MM.1S (cell line): Measurements from ENCODE around the gene EIF2D.

Source experiments
- DNase-seq: peaks from one replicate; pipeline ENCODE4 v3.0.0-alpha.2; 2015
- H2AFZ ChIP-seq: fragments of 300-600 bp; sonication (generic); 2 replicates; pipeline ENCODE4 v1.6.0; 2016; ENCODE audit warnings: antibody characterized with exemption, low read length
- H3F3A ChIP-seq: fragments of 300-600 bp; sonication (generic); 2 replicates; pipeline ENCODE4 v1.6.1; 2016; ENCODE audit warnings: mild to moderate bottlenecking, antibody characterized with exemption, low read length, moderate library complexity, mixed read lengths; ENCODE audit not compliant: insufficient read depth
- H3K27ac ChIP-seq: fragments of 300-600 bp; sonication (generic); 2 replicates; pipeline ENCODE4 v1.5.1; 2016; ENCODE audit warnings: mild to moderate bottlenecking, low read length
- H3K27me3 ChIP-seq: fragments of 300-600 bp; sonication (generic); replicated peaks from 2 replicates; pipeline ENCODE4 v1.6.0; 2016; ENCODE audit warnings: low read length; ENCODE audit not compliant: insufficient read depth
- H3K36me3 ChIP-seq: fragments of 300-600 bp; sonication (generic); replicated peaks from 2 replicates; pipeline ENCODE4 v1.6.1; 2016; ENCODE audit warnings: mild to moderate bottlenecking, low read length, mixed read lengths; ENCODE audit not compliant: insufficient read depth
- H3K4me1 ChIP-seq: fragments of 300-600 bp; sonication (generic); 2 replicates; pipeline ENCODE4 v1.6.1; 2016; ENCODE audit warnings: low read length, mixed read lengths
- H3K4me2 ChIP-seq: fragments of 300-600 bp; sonication (generic); 2 replicates; pipeline ENCODE4 v1.6.0; 2016; ENCODE audit warnings: low read depth, low read length
- H3K4me3 ChIP-seq: fragments of 300-600 bp; sonication (generic); 2 replicates; pipeline ENCODE4 v1.5.1; 2016; ENCODE audit warnings: low read length, mixed read lengths
- H3K79me2 ChIP-seq: fragments of 300-600 bp; sonication (generic); 2 replicates; pipeline ENCODE4 v1.6.1; 2016; ENCODE audit warnings: mixed run types, low read length, mixed read lengths
- H3K9ac ChIP-seq: fragments of 300-600 bp; sonication (generic); 2 replicates; pipeline ENCODE4 v1.6.1; 2016; ENCODE audit warnings: low read length, mixed read lengths
- H3K9me2 ChIP-seq: fragments of 300-600 bp; sonication (generic); replicated peaks from 2 replicates; pipeline ENCODE4 v1.6.1; 2016; ENCODE audit warnings: mild to moderate bottlenecking, low read length, mixed read lengths; ENCODE audit not compliant: insufficient read depth
- H3K9me3 ChIP-seq: fragments of 300-600 bp; sonication (generic); replicated peaks from 2 replicates; pipeline ENCODE4 v1.6.1; 2016; ENCODE audit warnings: mild to moderate bottlenecking, low read length, mixed read lengths; ENCODE audit not compliant: insufficient read depth
- H4K20me1 ChIP-seq: fragments of 300-600 bp; sonication (generic); 2 replicates; pipeline ENCODE4 v1.6.1; 2016; ENCODE audit warnings: mild to moderate bottlenecking, low read length, moderate library complexity, mixed read lengths; ENCODE audit not compliant: insufficient read depth
- CTCF ChIP-seq: fragments of 300-600 bp; sonication (generic); IDR thresholded peaks from 2 replicates; pipeline ENCODE4 v1.5.1; 2016; ENCODE audit warnings: antibody characterized with exemption, low read length, mixed read lengths
- EZH2 ChIP-seq: fragments of 300-600 bp; sonication (generic); optimal IDR thresholded peaks from 2 replicates; pipeline ENCODE3; 2017; ENCODE audit warnings: low read depth, mild to moderate bottlenecking, antibody characterized with exemption, low read length, mixed read lengths
- EZH2phosphoT487 ChIP-seq: fragments of 300-600 bp; sonication (generic); IDR thresholded peaks from 2 replicates; pipeline ENCODE4 v1.6.1; 2018; ENCODE audit warnings: antibody characterized with exemption, low read length

Gene EIF2D

GRCh38 chr1:206609229-206609991, 2.9 kb downstream of the EIF2D start:
- Histone ChIP-seq H3K9me3 (no peaks in the 10 kb centered on the region), H2AFZ (no peak overlapping the region), H3K4me3 (no peak overlapping the region), H3K27ac (no peak overlapping the region), H3K4me1 (peaks cover 8% of the 10 kb centered on the region), H3K9ac (no peak overlapping the region), H3K79me2 (peaks cover 16% of the 10 kb centered on the region), H3K27me3 (no peaks in the 10 kb centered on the region), H3F3A (0 out of 2 replicates have a peak, but pooled peaks cover 6% of the 10 kb centered on the region), H4K20me1 (no peaks in the 10 kb centered on the region), H3K36me3 (no peaks in the 10 kb centered on the region), H3K4me2 (no peak overlapping the region), H3K9me2 (no peaks in the 10 kb centered on the region)
- TF ChIP-seq EZH2, result no peak
- no peak for TF ChIP-seq CTCF
- no peak for TF ChIP-seq EZH2phosphoT487
- DNase-seq, result no peak

- Histone ChIP-seq H3F3A (0 out of 2 replicates have a peak, but pooled peaks cover 6% of the 10 kb centered on the region), H3K4me3 (no peak overlapping the region), H2AFZ (no peak overlapping the region), H3K36me3 (peaks cover 4% of the 10 kb centered on the region; the same call in 1 of the 2 replicates), H3K4me1 (peaks cover 8% of the 10 kb centered on the region), H3K9me3 (no peaks in the 10 kb centered on the region), H3K79me2 (peaks cover 16% of the 10 kb centered on the region), H3K27ac (no peak overlapping the region), H3K9ac (no peak overlapping the region), H3K4me2 (no peak overlapping the region), H4K20me1 (no peaks in the 10 kb centered on the region), H3K9me2 (no peaks in the 10 kb centered on the region), H3K27me3 (no peaks in the 10 kb centered on the region)
- TF ChIP-seq CTCF, result peak; percentile 95
- TF ChIP-seq EZH2phosphoT487, result no peak
- DNase-seq, result peak; percentile 54
Measured at GRCh38 chr1:206608108-206608698, 4.1 kb downstream of the EIF2D start.

- peaks cover 7% of the 10 kb centered on the region; the same call in 1 of the 2 replicates for H3K36me3 ChIP-seq
- no peaks in the 10 kb centered on the region for H3K9me3 ChIP-seq
- no peak overlapping the region for H2AFZ ChIP-seq
- no peaks in the 10 kb centered on the region for H3K27me3 ChIP-seq
- no peaks in the 10 kb centered on the region for H3K9me2 ChIP-seq
- H3K9ac ChIP-seq, result no peak overlapping the region
- H3F3A ChIP-seq, result 0 out of 2 replicates have a peak, but pooled peaks cover 6% of the 10 kb centered on the region
- H3K4me3 ChIP-seq, result no peak overlapping the region
- H3K27ac ChIP-seq, result no peak overlapping the region
- H4K20me1 ChIP-seq, result no peaks in the 10 kb centered on the region
- peaks cover 13% of the 10 kb centered on the region for H3K79me2 ChIP-seq
- peak; percentile 66 for DNase-seq
- peak; percentile 78 for TF ChIP-seq CTCF
- no peak for TF ChIP-seq EZH2phosphoT487
- no peak overlapping the region for H3K4me2 ChIP-seq
- peaks cover 8% of the 10 kb centered on the region for H3K4me1 ChIP-seq
Measured at GRCh38 chr1:206606867-206607266, 5.4 kb downstream of the EIF2D start.
